ENCODE measurements around the gene CLDN24. TPM values are rescaled to one million over a fixed set of nuclear protein-coding genes. Genes with fewer than 3 reads are reported as not detected.

The CLDN24 gene
- total RNA-seq, 1 donor from 2014 or later = not detected

DNA sequence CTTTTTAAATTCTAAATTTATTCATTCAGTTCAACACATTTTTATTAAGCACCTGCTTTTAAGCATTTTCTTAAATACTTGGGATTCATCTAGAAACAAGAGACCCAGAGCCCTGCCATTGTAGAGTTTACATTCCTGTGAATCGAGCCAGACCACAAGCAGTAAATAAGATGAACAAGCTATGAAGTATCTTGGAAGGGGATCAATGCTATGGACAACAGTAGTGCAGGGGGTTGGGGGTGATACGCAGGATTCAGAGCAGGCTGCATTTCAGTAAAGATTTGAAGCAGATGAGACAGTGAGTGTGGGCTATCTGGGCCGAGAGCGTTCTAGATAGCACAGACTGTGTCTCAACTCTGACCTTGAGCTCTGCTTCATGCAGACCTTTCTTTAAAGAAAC lies 37.3 kb downstream of the CLDN24 start:
- TF ChIP-seq, protein P1, sequence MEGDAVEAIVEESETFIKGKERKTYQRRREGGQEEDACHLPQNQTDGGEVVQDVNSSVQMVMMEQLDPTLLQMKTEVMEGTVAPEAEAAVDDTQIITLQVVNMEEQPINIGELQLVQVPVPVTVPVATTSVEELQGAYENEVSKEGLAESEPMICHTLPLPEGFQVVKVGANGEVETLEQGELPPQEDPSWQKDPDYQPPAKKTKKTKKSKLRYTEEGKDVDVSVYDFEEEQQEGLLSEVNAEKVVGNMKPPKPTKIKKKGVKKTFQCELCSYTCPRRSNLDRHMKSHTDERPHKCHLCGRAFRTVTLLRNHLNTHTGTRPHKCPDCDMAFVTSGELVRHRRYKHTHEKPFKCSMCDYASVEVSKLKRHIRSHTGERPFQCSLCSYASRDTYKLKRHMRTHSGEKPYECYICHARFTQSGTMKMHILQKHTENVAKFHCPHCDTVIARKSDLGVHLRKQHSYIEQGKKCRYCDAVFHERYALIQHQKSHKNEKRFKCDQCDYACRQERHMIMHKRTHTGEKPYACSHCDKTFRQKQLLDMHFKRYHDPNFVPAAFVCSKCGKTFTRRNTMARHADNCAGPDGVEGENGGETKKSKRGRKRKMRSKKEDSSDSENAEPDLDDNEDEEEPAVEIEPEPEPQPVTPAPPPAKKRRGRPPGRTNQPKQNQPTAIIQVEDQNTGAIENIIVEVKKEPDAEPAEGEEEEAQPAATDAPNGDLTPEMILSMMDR (IDR thresholded peaks at IDR 0.05) = no peak

GRCh38 chr4:183284258-183284785 lies 37.9 kb downstream of the CLDN24 start:
- DNase-seq (no peak), ATAC-seq (no peak)
- intact Hi-C loops (cut with DNase I) = no loop called here
- peaks cover 4% of the 10 kb centered on the region for H3K4me1 ChIP-seq
- TF ChIP-seq, protein P1 (IDR thresholded peaks at IDR 0.05) = no peak
- H3K27me3 ChIP-seq (ENCODE audit: low read depth) = no peaks in the 10 kb centered on the region
- H3K27ac ChIP-seq = no peak overlapping the region
- H3K4me3 ChIP-seq = no peak overlapping the region
- peaks cover 82% of the 10 kb centered on the region for H3K36me3 ChIP-seq
- no peaks in the 10 kb centered on the region for H3K9me3 ChIP-seq

More for the DNA sequence above, 37.3 kb downstream of the CLDN24 start:
- intact Hi-C loops (cut with DNase I) = no loop called here
- Histone ChIP-seq H3K4me1 (peaks cover 4% of the 10 kb centered on the region), H3K4me3 (no peak overlapping the region), H3K27me3 (ENCODE audit: low read depth) (no peaks in the 10 kb centered on the region), H3K36me3 (peaks cover 88% of the 10 kb centered on the region), H3K27ac (no peak overlapping the region), H3K9me3 (no peaks in the 10 kb centered on the region)
- DNase-seq = no peak
- ATAC-seq = no peak

- Histone ChIP-seq H3K9me3 (peaks cover 20% of the 10 kb centered on the region), H3K27ac (no peak overlapping the region), H3K36me3 (peaks cover 35% of the 10 kb centered on the region), H3K27me3 (ENCODE audit: low read depth) (no peaks in the 10 kb centered on the region), H3K4me1 (no peaks in the 10 kb centered on the region), H3K4me3 (no peak overlapping the region)
- DNase-seq (no peak), ATAC-seq (no peak)
- TF ChIP-seq, protein P1 (IDR thresholded peaks at IDR 0.05) = no peak
- intact Hi-C loops (cut with DNase I) = no loop called here
Measured at GRCh38 chr4:183276106-183276505, 46.1 kb downstream of the CLDN24 start.

GRCh38 chr4:183272384-183272783 lies 49.8 kb downstream of the CLDN24 start:
- intact Hi-C loops (cut with DNase I) = no loop called here
- DNase-seq = no peak
- Histone ChIP-seq H3K4me1 (no peaks in the 10 kb centered on the region), H3K36me3 (peaks cover 60% of the 10 kb centered on the region), H3K9me3 (peaks cover 20% of the 10 kb centered on the region), H3K4me3 (no peak overlapping the region), H3K27me3 (ENCODE audit: low read depth) (no peaks in the 10 kb centered on the region), H3K27ac (no peak overlapping the region)
- TF ChIP-seq, protein P1 (IDR thresholded peaks at IDR 0.05) = no peak
- no peak for ATAC-seq

Other genes with a start within 250 kb of the CLDN24 start
- 109 TPM for gene WWC2, start 223.2 kb downstream of the CLDN24 start, total RNA-seq
- not detected for gene CLDN22, start 2.1 kb downstream of the CLDN24 start, total RNA-seq
- 15.4 TPM for gene CDKN2AIP, start 122.2 kb upstream of the CLDN24 start, total RNA-seq
- gene ING2, start 182.6 kb upstream of the CLDN24 start, total RNA-seq = 9.5 TPM

All from lower lobe of right lung (tissue), 2 donors.